Stimulated activated CD4-positive, alpha-beta T cell treated with anti-CD3 and anti-CD28 coated beads, Interleukin-12 subunit alpha, Interleukin-12 subunit beta, amount 100 ng/mL, for 48 hours (primary cell): ENCODE results near the gene BRINP2.
A peak's percentile ranks its signal among the peaks of the same experiment; 100 is the strongest.

ENCODE experiments used
- DNase-seq, 3 donors: peaks; one replicate each; pipeline ENCODE4 v3.0.0-alpha.2; 2020; ENCODE audit warnings: low read depth in 2 of 3, low spot score in 1 of 3

Gene BRINP2

DNA sequence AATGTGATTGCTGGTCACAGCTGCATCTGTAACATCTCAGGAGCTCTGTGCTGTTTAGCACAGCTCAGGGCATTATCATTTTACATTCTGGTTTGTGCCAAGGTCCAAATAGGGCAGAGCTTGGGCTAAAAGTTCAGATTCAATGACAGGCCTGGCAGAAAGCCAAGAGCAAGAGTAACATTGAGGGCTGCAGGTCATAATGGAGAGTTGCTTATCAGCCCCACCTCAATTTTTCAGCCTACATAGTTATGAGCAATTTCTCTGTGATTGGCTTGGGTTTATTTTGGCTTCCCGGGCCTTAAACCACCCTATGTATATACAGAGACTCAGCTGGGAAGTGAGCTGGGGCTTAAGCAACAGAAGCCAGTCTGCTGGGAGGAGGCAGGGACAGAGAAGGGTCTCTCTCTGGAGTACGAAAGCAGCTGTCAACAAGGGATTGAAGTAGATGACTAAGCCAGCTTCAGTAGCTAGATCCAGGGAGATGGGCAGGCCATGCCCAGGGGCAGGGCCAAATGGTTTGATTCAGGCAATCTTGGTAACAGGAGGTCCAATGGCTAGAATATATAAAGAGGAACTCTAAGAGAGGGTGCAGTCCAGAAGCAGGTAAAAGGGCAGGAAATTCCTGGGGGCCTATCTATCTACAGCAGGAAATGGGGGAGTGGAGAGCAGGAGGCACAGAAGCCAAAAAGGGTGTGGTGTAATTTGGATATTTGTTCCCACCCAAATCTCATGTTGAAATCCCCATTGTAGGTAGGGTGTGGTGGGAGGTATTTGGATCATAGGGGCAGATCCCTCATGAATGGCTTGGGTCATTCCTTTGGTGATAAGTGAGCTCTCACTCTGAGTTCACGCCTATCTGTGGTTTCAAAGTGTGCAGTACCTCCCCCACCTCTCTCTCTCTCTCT lies 49.0 kb downstream of the BRINP2 start:
- DNase-seq = no peak

DNA sequence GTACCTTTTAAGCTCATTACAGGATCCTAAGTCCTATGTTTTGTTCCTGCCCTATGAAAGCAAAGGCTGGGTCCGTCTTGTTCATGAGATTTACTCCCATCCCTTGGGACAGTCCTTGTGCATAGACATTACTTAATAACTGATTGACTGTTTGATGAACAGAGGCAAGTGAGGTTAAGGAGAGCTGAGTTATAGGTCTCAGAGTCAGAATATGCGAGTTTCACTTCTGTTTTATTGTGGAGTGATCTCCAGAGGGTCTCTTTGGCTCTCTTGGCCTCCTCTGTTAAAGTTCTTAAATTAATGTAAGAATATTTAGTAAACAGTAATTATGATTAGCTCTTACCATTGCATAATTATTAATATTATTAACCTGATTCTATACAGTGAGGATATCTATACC lies 52.6 kb downstream of the BRINP2 start:
- no peak for DNase-seq

DNA sequence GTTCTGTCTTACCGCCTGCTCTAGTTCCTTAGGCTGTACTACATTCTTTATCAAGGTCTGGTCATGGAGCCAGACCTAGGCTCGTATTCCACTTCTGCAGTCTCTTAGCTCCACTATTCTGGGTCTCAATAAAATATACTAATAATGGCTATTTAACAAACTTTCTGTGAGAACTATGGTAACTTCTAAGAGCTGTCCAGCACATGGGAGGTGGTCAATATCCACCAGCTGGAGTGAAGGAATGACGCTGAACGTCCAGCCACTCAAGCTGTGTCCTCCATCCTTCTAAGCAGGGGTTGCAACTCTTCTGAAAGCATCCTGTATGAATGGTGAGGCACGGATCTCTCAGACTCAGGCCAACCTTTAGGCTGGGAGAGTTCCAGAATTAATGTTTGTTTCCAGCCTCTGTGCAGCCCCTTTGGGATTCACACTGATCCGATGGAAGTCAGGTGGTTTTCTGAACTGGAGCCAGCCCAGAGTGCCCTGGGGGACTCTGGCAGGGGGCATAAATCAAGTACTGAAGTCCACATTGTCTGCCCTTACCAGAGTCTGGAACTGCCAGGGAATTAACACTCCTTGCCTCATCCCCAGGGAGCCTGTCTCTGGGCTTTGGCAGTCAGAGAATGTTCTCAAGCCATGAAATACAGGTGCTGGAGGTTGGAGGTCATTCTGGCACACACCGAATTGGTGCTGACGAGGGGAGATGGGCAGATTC lies 57.4 kb downstream of the BRINP2 start:
- no peak for DNase-seq

DNA sequence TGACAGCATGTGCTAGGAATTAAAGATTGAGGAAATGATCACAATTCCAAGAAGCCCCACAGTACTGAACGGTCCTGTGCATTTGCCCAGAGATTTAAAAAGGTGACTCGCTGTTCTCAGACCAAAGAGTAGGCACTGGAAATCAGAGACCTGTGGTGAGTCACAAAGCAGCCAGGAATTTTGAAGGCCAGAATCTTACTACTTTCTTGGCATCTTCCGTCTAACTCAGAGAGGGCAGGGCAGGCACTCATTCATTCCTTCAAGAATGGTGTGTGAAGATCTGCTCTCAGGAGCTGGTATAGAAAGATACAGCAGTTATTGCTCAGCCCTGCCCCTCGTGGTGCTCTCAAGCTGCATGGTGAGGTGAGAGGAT lies 57.9 kb downstream of the BRINP2 start:
- no peak for DNase-seq

DNA sequence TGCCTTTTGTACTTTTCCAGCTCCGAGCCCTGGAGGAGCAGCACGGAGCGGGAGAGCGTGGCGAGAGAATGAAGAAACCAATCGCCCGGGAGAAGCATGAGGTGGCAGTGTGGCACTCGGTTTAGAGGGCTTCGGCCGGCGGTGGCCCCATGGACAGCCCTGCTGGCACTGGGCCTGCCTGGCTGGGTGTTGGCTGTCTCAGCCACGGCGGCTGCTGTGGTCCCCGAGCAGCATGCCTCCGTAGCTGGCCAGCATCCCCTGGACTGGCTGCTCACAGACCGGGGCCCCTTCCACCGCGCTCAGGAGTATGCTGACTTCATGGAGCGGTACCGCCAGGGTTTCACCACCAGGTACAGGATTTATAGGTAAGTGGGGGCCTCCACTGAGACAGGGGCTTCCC lies 59.0 kb downstream of the BRINP2 start:
- no peak for DNase-seq

DNA sequence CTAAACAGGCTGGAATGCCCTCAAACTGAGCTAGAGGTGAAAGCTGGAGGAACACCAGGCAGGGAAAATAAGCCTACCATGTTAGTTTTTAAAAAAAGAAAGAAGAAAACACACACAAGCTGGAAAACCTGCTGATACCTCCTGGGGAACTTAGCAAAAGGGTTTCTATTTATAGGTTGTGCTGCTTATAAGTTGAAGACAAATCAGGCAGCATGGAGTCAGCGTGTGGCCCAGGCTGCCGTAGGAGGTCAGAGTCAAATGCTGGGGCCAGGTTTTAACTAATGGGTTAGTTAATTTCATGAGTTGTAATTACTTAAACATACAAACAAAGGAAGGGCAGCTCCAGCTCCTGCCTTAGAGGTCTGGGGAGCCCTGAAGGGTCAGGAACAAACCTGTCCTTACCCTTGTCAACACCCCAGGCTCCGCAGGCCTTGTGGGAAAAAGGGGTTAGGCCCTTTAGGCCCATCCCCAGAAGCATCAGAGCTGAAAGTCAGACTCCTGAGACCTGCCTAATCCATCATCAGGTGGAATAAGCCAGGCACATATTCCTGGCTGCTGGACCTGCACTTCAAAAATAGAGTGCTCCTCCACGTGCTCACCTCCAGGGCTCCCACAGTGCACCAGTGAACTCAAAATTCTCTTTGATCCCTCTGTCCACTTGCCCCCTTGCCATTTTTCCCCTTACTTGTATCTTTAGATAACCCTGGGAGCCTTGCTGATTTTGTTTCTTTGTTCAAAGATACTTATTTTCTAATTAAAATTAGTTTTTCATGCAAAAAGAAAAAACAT lies 59.7 kb downstream of the BRINP2 start:
- DNase-seq = no peak

DNA sequence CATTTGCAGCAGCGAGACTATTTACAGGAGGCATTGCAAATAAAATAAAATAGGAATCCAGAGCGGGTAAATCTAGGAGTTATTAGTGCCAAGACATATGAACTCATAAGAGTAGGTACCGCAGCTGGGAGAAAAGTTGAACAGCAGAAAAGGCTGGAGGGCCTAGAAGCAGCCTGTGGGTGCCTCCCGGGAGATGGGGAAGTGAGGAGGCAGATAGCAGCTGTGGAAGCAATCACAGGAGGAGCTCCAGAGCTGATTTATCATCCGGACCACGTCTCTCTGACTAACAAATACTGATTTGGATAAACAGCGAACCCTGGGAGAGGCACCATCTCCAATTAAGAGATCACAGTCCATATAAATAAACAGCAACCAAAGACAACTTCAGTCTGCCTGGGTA lies 64.6 kb downstream of the BRINP2 start:
- DNase-seq = no peak

DNA sequence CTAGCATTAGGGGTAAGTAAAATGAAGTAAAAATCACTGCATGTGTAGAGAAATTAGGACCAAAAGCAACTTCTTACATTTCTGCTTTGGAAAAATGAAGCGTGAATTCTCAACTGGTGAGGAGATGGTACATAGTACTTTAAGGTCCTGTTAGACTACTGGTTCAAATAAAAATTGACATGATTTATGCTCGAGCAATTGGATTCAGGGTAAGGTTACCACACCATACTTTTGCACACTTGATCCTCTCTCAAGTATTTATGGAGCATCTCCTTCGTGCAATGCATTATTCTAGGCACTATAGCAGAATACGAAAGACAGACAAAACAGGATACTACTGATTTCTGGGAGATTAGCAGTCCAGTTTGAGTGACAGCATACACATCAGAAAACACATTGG lies 66.2 kb downstream of the BRINP2 start:
- DNase-seq = no peak

DNA sequence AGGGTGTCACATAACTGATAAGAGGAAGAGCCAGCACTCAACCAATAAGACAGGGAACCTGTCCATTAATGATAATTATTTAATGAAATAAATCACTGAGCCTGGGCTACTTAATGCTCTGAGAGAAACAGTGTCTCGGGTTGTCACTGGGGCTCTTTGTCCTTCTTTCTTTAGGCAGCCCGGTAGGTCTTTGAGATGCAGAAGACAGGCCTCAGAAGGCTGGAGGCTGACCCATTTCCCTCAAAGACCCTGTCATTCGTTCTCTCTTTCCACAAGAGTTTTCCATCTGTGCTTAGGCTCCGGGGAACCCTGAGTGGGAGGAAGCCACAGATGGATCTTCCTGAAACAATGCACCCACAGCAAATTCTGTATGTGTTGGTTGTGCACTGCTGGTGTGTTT lies 68.2 kb downstream of the BRINP2 start:
- DNase-seq = no peak

DNA sequence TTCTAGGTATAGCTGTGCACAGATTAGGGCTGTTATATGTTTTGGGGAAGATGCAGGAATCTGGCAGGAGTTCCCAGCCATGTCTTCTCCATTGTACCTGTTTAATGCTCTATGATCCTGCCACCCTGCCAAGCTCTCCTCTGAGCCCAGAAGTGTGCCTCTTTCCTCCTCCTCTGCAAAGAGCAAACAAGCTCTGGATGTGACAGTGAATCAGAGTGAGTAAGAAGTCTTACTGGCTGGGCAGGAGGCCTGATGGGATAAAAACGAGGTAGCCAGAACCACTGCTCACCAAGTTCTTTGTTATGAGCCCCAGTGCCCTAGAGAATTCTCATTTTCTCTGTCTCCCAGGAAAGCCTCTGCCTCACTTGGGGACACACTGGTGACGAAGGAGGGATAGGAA lies 69.0 kb downstream of the BRINP2 start:
- DNase-seq = no peak

DNA sequence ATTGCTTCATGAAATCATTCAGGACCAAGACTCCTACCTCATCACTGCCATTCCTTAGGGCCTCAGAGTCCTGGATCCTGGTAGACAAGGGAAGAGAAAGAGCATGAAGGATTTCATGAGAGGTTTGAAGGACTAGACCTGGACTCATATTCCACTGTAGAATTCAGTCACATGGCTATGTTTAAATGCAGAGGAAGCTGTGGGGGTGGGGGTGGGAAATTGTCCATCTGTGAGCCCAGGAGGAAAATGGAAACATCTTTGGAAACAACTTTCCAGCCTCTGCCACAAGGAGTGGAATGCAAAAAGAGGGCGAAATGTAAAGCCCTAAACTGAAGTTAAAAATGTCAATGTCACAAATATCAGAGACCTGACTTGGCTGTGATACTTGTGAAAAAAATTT lies 73.0 kb downstream of the BRINP2 start:
- DNase-seq = no peak

DNA sequence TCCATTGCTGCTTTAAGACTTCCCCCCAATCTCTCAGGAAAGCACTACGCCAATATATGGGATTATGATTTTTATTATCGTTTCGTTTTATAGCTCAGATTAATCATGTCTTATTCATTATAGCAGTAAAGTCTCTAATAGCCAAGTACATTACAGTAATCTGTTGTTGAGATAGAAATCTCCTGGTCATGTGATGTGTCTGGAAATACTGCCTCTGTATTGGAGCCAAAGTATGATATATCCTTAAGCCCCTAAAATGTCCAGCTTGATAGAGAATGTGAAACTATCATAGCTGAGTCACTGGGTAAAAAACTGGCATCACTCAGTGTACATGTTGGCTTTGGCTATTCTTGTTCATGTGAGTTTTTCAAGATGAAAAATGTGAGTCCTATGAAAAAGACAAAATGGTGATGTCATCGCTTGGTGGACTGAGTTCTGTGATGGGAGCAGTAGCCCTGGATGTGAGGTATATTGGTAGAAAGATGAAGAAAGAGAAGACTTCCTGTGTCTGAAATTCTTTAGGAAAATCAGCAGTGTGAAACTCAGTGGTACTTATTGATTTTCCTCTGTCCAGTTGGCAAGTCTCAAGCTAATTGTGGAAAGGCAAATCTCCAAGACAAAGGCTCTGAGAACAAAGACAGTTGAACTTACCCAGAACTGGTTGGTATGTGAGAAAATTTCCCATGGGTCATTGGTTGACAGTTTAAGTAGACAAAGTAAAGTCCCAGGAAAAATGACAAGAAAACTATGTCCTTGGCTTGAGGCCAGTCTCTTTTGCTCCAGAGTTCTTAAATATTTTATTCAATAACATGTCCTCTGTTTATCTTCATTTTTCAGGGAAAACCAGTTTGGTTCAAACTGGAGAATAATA lies 76.2 kb downstream of the BRINP2 start:
- no peak for DNase-seq

DNA sequence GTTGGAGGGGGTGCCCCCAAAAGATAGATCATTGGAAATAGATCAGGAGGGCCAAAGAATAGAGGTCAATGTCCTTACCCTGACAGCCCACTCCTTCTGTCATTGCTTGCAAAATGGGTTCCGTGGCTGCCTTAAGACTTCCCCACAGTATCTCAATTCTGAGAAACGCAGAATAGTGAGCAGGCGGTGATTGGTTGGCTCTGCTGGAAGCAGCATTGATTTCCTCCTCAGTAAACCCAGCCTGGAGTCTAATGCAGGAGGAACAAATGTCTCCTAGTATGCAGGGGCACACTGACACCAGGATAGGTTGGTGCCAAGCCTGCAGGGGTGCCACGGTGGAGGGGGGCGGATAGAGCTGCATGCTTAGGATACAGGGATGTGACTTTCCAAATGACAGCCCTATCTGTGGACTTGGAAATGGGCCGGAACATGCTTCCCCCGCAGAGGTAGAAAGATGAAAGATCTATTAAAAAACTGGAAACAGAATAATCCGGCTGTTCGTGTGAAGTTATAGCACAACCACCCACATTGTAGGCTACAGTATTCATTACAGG lies 76.9 kb downstream of the BRINP2 start:
- no peak for DNase-seq

DNA sequence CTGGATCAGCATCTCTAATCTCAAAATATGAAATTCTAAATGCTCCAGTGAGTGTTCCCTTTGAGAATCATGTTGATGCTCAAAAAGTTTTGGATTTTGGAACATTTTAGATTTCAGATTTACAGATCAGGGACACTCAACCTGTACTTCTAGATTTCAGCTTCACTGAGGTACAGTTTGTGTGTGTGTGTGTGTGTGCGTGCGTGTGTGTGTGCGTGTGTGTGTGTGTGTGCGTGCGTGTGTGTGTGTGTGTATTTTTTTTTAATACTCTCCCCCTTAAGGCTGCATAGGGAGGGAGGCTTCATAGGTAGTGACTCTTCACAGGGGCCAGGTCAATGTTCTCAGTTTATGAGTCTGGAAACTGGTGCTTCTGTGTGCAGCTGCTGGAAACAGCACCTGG lies 77.5 kb downstream of the BRINP2 start:
- DNase-seq = no peak

DNA sequence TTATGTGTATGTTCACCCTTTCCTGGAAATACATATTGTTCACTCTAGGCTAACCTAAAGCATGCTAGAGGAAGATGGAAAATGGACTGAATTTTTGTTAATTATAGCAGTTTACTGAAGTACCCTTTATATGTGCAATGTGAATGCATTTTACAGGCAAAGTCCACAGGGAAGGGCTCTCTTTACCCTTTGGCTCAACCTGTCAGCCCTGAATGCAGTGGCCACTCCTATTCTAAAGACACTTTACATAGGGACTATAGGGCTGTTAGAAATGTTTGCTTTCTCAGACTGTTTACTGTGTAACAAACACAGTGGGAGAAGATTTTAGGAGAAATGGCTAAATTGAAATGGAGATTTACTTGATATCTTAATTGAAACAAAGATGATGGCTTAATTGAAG lies 78.5 kb downstream of the BRINP2 start:
- no peak for DNase-seq

DNA sequence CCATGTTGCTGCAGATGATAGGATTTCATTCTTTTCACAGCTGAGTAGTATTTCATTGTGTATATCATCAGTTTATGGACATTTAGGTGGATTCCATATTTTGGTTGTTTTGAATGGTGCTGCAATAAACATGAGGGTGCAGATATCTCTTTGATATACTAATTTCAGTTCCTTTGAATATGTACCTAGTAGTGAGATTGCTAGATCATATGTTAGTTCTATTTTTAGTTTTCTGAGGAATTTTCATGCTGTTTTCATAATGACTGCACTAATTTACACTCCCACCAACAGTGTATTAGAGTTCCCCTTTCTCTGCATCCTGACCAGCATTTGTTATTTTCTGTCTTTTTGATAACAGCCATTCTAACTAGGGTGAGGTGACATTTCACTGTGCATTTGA lies 82.1 kb downstream of the BRINP2 start:
- no peak for DNase-seq

DNA sequence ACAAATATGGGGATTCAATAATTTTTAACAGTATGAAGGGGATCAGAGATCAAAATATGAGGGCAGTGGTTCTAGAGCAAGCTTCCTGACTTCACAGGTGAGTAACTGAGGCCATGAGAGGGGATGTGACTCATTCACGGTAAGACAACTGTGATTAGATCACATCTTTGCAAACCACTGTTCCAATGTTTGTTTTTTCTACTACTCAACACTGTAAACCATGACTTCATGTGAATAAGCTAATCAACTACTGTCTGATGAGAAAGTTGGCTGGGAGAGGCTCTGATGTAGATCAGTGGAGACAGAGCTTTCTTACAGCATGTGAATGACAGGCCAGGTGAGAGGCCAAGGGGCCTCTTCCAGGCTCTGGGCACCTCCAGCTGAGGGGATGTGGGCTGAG lies 84.7 kb downstream of the BRINP2 start:
- DNase-seq = no peak

DNA sequence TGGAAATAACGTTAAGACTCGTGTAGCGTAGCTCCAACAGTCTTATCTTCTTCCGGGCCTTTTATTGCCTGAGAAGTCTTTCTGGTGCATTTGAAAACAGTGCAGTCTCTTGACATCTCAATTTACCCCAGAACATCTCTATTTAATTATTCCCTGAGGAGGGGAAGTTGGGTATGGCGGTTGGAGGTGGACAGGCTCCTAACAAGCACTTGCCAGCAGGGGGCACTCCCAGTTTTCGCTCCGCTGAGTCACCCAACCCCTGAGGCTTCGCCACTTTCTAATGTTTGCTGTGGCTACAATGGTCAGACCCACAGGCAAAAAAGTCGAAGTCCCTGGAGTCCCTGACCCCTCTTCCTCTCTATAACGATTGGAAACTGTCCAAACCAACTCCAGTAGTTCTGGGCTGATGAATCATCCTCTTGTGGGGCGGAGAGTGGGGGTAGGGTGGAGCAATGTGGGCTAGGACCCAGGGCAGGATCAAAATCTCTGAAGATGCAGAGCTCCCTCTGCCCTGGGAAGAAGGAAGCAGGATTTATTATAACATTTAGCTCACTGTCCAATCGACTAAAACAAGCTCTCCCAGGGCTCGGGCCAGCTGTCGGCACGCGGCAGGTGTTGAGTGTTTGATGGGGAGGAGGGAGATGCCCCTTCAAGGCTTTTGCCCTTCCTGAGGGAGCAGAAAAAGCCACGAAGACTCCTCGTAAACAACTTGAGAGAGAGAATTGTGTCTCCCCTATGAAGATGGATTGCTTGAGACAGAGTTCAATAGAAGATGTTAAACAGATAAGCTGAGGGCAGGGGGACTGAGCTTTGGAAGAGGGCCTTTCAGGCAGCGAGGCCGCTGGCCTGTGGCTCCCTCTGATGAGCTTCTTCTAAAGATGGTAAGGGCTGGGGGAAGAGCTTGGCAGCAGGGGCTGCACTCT lies 85.7 kb downstream of the BRINP2 start:
- DNase-seq = peak in 1 of 3 donors; percentile 1

DNA sequence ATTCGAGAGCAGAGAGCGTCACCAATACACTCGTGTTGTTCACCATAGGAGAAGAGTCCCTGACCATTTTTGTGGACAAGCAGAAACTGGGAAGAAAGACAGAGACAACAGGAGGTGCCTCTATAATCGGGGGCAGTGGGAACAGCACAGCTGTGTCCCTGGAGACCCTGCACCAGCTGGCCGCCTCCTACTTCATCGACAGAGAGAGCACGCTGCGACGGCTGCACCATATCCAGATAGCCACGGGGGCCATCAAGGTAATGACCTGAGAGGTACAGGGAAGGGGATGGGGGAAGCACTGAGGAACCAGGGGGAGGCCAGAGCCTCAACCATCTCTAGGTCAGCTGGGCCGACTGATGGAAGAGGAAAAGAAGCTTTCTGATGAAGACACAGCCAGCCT lies 86.4 kb downstream of the BRINP2 start:
- DNase-seq = no peak

DNA sequence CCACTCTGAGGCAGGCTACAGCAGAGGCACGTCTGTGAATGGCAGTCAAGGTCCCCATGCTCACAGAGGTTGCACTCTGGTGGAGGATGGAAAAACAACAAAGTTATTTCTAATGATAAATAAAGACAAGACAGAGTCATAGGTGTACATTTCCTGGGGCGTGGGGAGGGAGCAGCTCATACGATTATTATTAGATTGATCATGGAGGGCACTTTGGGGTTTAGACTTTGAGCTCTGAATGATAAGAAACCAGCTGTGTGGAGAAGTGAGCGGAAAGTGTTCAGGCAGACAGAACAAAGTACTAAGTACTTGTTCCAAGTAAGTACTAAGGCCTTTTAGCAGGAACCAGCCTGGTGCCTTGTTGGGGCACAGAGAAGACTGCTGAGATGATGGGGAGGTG lies 86.8 kb downstream of the BRINP2 start:
- DNase-seq = no peak
